HG03565 (cell line): ENCODE data around the gene AOAH.
"Not testable (repeated sequence)": the region's sequence is repeated elsewhere in the genome, so short reads cannot be mapped to it uniquely, and the experiment has no call there.

Experiments used
- ATAC-seq: cut with Tn5 transposase; IDR thresholded peaks from one replicate; pipeline ENCODE4 v1.9.1; 2021; ENCODE audit warnings: mild to moderate bottlenecking, moderate library complexity; ENCODE audit not compliant: unreplicated experiment

AOAH gene

DNA sequence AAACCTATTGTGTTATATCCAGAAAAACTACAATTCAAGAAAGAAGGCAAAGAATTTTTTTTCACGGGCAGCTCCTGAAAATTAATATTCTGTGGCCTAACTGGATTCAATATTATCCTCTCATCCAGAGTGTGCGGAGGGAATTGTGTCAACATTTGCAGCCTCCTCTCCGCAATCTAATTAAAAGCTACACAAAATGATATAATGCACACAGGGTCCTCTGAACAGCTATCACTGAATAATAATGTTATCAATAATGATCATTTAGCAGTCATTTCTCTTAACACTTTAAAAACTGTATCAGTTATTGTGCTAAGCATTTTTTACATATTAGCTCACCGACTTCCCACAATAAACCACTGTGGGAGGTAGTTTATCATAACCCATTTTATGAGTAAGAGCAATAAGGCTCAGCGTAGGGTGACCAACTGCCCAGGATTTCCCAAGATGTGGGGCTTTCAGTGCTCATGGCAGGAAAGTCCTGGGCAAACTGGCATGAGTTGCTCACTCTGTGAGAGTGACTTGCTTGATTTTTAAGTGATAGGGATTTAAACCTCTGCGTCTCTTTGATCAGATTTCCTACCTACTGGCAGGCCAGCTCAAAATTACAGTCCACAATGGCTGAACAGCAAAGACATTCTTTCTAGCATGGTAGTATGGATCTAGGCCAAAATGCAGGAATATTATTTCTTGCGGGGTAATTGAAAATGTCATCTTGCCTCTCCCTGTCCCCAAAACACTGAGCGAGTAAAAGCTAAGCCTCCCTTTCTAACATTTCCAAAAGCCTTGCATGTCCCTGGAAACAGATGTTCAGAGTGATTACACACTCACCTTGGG, 65.7 kb downstream of the AOAH start:
- no peak for ATAC-seq

DNA sequence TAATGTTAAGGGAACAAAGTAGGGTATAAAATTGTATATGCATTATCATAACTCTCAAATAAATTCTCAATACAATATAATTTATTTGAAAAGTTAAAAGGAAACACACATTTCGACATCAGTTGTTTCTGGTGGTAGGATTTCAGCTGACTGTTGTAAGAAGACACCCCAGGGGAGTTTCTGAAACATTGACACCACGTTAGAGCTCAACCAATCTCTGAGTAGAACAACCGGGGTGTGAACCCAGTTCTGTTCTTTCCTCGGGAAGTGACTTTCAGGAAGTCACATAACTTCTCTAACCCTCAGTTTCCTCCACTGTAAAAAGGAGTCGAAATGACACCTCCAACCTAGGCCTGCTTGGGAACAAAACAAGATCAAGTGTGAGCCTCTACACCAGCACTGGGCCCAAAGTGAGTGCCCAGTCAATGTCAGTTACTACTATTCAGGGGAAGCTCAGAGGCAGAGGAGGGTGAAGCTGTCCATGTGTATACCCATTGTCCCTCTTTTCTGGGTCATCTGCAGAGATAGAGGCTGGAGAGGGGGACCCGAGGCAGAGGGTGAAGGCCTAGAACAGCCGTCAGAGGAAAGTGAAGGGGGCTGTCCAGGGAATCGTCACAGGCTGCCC, 67.1 kb downstream of the AOAH start:
- ATAC-seq = no peak

DNA sequence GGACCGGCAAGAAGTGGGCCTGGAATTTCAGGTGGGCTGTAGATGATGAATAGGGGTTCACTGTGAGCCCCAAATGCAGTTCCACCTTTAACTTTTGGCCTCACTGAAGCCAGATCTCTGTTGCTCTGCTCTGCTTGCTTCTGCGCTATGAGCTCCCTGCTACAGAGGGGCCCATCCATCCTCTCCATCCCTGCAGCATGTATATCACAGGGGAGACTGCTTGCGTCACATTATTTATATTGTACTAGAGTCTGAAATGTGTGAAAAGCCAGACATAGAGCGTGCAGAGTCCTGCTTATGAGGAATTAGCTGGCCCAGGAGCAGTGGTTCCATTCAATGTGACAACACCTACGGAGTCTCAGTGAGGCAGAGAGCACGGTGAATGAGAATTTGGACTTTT, 69.9 kb downstream of the AOAH start:
- ATAC-seq = no peak

DNA sequence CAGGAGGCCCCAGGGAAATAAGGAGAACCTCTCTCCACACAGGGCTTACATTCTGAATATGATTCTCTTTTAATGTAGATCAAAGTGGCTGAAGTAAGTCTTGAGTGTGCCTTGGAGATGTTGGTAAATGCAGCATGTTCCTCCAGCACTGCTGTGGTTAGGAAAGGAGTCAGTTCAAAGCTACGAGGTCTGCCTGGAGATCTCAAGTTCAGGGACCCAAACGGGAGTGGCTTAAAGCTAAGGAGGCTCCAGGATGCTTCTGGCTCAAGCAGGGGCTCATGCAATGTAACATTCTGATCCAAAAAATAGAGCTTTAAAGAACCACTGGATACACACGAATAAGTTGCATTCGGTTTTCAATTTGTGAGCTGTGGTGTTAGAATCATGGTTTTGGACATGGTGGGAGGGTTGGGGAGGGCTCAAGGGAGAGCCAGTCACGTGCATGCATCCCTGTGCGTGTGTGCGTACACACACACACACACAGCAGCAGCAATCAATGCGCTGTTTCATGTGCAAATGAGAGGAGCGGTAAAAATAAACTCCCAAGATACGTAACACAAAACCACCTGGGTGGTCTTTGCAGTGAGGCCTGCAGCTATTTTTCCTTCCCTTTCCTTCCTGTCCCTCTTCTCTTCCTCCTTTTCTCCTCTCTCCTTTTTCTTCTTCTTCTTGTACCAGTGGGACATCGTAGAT, 70.5 kb downstream of the AOAH start:
- no peak for ATAC-seq

DNA sequence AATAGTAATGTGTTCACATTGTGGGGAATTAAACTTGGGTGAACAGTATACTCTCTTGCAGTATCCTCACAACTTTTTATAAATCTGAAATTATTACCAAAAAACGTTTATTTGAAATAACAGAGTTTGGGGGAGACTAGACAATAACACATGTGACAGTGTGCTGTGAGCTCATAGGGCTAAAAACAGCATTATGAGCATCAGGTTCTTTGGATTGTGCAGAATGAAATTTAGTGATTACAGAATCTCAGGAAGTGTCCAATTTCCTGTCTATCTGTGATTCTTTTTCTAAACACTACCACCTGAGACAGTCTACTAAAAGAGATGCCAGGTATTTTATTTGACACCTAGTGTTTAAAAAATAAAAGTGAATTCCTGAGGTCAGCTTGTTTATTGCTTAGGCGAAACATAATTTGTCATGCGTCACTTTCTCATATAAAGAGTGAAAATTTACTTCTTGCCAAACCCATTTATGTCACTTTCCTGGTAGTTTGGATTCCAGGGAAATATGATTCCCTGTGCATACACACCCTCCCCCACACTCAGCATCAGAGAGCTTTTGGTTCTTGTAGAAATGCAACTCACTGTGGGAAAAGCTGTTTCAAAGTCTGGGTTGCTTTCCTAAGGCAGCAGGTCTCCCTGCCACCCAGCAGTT, 71.2 kb downstream of the AOAH start:
- ATAC-seq = no peak

DNA sequence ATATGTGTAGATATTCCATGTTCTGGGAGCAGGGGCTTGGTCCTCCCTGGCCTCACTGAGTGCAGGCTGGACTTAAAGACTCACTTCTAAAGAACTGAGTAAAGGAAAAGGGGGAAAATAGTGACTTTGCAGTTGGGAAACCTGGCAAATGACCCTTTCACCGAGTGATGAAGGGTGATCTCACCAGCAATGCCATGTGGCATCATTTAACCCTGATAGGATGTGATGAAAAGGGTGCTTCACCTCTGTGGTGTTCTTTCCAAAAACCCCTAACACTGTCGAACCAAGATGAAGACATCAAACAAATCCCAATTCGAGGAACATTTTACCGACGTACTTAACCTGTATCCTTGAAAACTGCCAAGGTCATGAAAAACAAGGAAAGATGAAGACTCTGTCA, 71.9 kb downstream of the AOAH start:
- ATAC-seq = no peak

DNA sequence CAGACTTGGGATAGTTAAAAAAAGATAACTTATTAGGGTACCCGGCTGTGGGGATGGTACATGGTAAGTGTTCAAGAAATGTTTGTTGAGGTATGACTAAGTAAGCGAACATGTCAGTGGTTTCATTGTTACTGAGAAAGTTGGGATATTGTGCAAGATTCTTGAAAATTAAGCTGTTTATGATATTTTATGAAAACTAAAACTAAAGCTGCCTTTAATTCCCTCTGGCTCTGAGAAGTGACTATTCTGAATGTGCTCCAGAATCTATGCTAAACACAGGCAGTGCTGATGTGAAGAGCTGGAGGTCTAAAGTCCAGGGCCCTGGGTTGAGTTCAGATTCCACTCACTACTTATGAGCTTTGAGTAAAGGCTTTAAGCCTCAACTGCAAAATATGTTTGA, 72.9 kb downstream of the AOAH start:
- ATAC-seq = no peak

DNA sequence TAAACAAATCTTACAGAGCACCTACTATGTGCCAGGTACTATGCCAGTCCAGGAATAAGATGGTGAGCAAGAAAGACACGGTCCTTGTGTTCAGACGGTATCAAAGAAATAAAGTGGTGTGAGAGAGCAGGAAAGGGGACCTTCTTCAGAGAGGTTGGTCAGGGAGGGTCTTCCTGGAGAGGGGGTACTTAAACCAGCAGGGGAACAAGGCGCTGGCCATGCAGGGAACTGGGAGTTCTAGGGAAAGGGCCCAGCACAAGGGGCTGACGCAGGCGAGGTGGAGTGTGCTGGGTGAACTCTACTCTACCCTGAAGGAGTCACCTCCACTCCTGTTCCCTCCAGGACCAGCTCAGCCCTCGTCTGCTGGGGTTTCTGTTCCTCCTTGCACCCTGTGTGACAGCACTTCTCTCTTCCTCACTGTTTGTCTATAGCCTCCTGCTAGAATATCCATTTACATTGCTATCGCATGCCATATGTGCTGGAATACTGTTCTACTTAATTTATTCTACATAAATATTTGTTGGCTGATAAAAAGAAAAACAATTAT, 73.5 kb downstream of the AOAH start:
- ATAC-seq = no peak

DNA sequence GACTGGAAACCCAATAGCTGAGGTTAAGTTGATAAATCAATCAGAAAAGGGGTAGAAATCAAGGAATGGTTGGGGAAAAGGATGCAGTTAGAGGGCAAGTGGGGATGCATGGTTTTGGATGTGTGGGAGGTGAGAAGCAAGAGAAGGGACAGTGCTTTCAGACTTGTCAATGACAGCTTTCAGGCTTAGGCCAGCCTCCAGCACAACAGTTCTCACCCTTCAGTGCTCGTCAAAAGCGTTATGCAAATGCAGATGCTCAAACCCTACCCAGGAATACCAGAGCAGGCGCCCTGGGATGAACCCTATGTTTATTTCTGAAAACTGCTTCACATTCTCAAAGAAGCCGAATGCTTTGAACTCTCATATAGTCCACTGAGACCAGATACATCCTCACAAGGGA, 74.0 kb downstream of the AOAH start:
- ATAC-seq = no peak

DNA sequence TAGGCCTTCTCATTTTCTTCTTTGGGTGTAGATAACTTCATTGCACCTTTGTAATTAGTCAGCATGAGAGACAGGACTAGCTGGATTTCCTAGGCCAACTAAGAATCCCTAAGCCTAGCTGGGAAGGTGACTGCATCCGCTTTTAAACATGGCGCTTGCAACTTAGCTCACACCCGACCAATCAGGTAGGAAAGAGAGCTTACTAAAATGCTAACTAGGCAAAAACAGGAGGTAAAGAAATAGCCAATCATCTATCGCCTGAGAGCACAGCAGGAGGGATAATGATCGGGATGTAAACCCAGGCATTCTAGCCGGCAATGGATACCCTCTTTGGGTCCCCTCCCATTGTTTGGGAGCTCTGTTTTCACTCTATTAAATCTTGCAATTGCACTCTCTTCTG, 75.0 kb downstream of the AOAH start:
- not testable (repeated sequence) for ATAC-seq

DNA sequence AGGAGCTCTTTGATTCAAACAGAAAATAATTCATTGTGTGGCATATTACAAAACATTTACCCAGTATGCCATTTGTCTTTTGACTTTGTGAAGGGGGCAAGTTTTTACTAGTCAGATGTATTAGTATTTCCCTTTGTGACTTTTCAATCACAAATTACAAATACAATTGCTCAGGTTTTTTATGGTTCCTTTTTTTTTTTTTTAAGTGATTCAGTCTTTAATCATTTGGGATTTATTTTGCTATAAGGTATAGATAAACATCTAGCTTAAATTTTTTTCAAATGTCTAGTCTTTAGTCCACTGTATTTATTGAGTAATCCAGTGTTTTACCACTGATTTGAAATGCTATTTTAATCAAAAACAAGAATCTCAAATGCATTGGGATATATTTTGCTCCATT, 75.9 kb downstream of the AOAH start:
- ATAC-seq = no peak

DNA sequence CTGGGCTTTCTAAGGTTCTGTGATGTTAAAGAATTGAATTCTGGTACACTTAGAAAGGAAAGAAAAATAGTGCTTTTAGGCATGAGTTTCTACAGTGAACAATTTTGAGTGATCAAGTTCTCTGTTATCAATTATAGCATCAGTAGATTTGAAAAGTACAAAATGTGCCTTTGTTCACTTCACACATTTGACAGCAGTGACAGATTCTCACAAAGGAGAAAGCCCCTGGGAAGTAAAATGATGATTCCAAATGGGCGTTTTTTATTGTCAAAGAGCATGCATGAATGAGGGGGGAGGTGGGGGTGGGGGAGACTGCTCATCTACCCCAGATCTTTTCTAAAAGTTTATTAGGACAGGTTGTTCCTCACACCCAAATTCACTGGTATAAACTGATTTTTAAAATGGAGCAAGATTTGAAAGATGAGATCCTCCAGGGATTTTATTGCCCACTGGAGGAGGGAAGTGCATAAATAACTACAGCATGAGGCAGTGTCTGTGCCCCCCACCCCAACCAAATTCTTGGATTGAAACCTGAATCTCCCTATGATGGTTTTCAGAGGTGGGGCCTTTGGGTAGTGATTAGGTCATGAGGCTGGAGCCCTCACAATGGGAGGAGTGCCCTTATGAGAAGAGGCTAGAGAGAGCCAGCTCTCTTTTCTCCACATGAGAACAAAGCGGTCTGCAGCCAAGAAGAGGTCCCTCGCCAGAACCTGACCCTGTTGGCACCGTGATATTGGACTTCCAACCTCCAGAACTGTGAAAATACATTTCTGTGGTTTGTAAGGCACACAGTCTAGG, 79.5 kb downstream of the AOAH start:
- ATAC-seq = no peak

DNA sequence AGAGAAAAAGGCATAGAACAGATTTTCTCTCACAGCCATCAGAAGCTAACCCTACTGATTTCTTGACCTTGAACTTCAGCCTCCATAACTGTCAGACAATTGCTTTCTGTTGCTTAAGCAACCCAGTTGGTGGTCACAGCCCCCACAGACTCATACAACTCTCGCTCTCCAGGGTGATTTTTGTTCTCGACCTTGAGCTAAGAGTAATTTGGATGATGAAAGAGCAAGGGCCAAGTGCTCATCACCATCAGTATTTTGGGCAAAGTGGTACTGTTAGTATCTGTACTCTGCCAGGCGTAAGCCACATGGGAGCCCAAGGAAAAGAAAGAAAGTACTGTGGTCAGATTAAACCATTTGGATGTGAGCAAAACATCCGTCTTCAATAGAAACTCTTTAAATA, 81.9 kb downstream of the AOAH start:
- no peak for ATAC-seq

DNA sequence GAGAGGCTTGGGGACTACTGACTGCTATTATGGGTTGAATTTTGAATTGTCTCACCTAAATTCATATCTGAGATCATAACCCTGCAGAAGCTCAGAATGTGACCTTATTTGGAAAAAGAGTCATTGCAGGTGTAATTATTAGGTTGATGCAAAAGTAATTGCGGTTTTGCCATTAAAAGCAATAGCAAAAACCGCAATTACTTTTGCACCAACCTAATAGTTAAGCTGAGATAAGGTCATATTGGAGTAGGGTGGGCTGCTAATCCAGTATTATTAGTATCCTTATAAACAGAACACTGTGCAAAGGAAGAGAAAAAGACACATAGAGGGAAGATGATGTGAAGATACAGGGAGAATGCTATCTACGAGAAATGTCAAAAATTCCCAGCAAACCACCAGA, 82.3 kb downstream of the AOAH start:
- no peak for ATAC-seq

DNA sequence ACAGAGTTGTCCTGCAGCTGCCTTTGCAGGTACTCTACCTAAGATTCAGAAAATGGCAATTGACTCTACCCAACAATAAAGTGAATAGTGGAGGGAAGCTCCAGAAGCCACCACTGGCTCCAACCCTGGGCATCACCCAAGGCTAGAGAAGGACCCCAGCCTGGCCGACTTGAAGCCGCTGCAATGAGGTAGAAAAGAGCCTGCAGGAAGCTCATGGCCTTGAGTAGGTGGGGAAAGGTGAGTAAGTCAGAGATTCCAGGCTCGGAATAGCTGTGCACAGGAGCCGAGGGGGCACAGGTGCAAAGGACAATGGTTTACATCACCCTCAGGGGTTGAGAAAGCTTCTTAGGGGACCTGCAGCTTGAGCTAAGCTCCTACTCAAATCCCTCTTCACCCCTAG, 83.6 kb downstream of the AOAH start:
- no peak for ATAC-seq

DNA sequence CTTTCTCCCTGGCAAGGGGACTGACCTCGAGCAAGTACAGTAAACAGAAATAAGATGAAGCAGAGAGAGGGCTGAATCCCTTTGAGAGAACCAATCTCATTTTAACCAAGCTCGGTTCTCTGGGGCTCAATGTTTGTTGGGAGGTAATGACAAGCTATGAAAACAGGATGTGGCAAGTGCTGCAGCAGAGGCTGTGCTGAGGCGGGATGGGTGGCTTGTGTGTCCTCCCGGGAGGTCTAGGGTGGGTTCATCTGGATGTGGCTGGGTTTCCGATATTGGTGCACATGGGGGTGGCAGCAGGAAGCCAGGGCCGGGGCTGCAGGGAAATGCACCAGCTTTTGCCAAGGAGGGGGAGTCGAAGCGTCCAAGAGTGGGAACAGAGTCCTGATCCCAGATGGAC, 84.5 kb downstream of the AOAH start:
- ATAC-seq = no peak

DNA sequence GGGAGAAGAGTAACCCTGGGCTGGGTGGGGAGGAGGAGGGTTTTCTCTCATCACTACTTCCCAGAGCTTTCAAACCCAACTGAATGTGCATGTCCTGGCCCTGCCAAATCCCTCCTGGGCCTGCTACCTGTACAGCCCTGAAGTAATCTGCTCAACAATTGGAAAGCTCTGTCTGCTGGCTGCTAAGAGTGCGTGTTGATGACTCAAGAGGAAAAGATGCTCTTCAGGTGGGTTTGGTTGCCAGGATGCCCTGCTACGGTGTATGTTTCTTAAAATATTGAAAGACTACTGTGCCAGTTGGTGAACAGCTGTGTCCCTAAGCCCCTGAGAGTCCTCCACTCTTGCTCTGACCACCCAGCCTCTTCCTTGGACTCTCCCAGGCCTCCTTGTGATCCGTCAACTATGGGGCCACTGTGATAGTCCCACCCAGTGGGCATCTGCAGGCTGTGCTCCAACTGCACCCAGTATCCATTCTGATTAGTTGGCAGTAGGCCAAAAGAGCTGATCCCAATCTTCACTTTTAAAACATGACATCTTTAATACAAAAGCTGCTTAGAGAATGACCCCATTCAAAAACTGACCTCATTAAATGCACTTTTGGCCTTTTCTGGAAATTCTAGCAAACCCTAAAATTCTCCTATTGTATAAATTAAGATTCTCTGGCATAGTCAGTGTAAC, 85.6 kb downstream of the AOAH start:
- no peak for ATAC-seq

DNA sequence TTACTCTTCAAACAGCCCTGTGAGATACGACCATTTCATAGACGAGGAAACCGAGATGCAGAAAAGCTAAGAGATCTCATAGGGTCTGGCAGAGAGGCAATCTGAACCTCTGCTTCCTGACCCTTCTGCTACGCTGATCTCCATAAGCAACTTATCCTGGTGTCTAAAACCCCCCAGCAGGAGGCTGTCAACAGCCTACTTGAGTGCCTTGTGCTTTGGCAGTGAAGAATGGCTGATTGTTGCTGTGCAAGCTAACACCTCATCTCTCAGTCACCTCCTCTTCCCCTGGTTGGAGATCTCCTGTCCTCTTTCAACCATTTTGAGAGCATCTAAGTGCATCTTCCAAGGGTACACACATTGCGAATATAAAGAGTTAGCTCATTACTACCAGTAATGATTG, 86.2 kb downstream of the AOAH start:
- no peak for ATAC-seq

DNA sequence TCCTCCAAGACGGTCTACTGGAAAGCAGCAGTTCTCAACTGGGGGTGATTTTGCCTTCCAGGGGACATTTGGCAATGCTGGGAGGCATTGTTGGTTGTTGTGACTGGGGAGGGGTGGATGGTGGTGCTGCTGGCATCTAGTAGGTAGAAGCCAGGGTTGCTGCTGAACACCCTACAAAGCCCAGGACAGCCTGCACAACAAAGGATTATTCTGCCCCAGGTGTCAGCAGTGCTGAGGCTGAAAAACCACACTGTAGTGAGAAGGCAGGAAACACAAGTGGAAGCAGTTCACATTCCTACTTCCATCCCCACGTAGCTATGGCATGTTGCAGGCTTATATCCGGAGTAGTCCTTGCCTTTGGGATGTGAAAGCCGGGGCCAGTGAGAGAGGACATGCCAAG, 86.9 kb downstream of the AOAH start:
- ATAC-seq = no peak

DNA sequence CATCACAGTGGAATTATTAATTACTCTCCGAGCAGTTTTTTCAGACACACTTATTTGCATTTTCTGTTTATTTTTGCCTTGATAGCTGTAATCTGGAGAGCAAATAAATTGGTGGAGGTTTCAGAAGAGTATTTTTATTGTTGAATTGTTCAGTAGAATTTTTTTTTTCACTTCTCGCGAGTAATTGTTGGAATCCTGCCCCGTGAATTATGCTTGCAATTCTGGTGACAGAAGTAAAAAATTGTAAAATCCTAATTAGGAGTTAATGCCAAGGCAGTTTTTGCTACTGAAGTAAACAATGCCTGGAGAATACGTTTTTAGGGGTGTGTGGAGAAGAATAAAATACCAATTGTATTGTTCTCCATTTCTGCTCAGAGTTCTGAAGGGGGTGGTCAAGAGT, 88.2 kb downstream of the AOAH start:
- ATAC-seq = no peak
